Myometrial cell (primary cell): Measurements from ENCODE around the gene PCED1B. TPM values are rescaled to one million over a fixed set of nuclear protein-coding genes. Genes with fewer than 3 reads are reported as not detected.

Experiments used
- total RNA-seq: library from RNA; depleted of rRNA; stranded (reverse); fragments of >200 nt; gene quantifications from 2 replicates; pipeline ENCODE4 v1.2.3, GENCODE V29; 2015

The PCED1B gene
- 0.29 and 0.89 TPM in 2 replicates for total RNA-seq

GRCh38 chr12:47079468-47079980 is at the start of gene PCED1B, which contains the start of gene AMIGO2:
Gene PCED1B, plus strand, starts transcription at chr12:47079621. Its CDS starts 155,443 bp downstream, at chr12:47235064.
Gene AMIGO2, minus strand, starts transcription at chr12:47079959. Its CDS starts 957 bp downstream, at chr12:47079002.

Other genes starting within 250 kb of the PCED1B start
- 1.4 TPM in 2 replicates for gene AMIGO2, start 338 bp downstream of the PCED1B start, total RNA-seq